ENCODE results near the gene NR1I3.
A peak's percentile ranks its signal among the peaks of the same experiment; 100 is the strongest.
"Not testable (repeated sequence)": the region's sequence is repeated elsewhere in the genome, so short reads cannot be mapped to it uniquely, and the experiment has no call there.

Gene NR1I3, protein sequence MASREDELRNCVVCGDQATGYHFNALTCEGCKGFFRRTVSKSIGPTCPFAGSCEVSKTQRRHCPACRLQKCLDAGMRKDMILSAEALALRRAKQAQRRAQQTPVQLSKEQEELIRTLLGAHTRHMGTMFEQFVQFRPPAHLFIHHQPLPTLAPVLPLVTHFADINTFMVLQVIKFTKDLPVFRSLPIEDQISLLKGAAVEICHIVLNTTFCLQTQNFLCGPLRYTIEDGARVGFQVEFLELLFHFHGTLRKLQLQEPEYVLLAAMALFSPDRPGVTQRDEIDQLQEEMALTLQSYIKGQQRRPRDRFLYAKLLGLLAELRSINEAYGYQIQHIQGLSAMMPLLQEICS

DNA sequence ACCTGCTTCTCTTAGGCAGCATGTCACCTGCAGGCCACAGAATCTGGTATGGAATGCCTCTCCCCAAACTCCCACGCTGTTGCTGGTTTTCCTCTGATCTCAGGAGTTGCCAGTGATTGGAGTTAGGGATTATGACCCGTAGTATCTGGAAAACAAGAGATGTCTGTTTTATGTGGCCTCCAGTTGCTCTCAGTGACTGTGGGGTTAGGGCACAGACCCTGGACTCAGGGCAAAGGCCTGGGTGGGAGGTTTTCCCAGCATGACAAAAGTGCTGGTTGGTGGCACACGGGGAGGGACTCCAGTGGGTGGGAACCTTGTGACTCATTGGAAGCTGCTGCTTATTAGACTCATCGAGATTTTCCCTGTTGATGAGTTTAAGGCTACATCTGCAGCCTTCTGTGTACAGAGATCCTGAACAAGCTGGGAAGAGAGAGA, at the start of gene NR1I3:
Gene NR1I3 (minus strand): TSS at position 165 of the 435 bp plus-strand sequence. CDS start 1,638 bp downstream, outside the sequence.
- no peak for DNase-seq (ENCODE audit: low spot score)

DNA sequence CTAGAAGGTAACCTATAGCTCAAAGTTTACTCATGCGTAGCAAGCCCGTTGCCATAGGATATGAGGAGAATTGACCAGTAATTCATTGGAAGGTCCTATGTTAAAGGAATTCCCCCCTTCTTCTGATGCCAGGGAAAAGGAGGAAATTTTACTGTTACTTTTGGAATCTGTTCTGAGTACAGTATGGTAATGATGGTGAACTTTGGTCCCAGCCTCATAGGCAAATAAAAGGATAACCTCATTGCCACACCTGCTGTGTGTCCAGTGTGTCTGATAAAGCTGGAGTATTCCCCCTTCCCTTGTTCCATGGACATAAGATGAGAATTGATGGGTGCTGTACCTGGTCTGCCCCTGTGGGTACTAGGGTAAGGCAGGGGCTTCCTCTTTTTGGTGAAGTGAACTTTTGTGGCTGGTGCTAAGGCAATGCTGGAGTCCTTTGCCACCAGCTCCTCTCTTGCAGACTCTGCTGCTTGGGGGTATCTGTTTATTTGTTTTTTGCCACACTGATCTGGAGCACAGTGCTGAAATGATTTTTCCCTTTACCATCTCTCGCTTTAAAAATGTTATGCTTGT, 49.6 kb upstream of the NR1I3 start:
- peak; percentile 31 for DNase-seq (ENCODE audit: low spot score)

- DNase-seq (ENCODE audit: low spot score) = no peak
These were observed 47.5 kb upstream of the NR1I3 start for GRCh38 chr1:161285521-161285920.

GRCh38 chr1:161285113-161285512, 47.1 kb upstream of the NR1I3 start:
- no peak for DNase-seq (ENCODE audit: low spot score)

DNA sequence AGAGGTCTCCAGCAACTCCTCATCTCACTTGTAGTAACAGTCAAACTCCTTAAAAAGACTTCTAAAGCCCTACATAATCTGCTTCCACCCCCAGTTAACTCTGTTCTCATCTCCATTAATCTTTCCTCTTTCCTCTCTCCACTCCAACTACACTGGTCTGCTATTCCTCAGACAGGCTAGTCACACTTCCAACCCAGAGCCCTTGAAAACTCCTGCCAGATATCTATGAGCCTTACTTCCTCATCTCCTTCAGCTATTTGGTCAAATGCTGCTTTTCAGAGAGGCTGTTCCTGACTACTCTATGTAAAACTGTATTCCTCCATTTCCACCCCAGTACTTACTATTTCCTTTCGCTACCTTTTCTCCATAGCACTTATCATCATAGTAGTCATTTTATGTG, 45.0 kb upstream of the NR1I3 start:
- no peak for DNase-seq (ENCODE audit: low spot score)

DNA sequence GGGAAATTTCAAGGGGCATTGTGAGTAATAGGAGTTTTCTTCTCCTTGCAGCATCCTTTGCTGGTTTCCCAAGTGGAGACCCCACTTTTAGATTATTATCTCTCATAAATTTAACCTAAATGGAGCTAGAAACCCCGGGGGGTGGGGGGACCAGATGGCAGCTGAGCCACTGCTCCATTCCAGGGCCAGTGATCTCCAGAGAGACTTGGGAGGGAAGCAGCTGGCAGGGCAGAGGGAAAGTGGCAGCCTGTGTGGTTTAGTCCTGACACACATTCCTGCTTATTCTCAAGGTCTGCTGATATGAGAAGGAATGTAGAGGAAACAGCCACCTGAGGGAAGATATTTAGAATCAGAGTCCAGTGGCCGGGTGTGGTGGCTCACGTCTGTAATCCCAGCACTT, 36.9 kb upstream of the NR1I3 start:
- DNase-seq (ENCODE audit: low spot score) = no peak

DNA sequence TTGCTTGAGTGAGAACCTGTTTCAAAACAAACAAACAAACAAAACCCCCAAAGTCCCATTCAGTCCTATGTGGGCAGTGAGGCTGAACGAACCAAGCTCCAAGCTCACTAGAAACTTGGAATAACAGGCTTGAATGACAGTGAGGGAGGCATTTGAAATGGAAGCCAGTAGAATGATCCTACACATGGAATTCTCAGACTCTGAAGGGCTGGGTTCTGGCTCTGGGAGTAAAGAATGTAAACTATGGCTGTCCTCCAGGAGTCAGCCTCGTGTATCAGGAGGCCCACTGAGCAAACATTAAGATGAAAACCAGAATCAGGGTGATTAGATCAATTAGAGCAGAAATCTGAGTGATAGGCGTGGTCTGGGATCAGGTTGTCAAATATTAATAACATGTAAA, 35.4 kb upstream of the NR1I3 start:
- DNase-seq (ENCODE audit: low spot score) = no peak

GRCh38 chr1:161267321-161267720, 29.3 kb upstream of the NR1I3 start:
- no peak for DNase-seq (ENCODE audit: low spot score)

GRCh38 chr1:161266836-161267235, 28.8 kb upstream of the NR1I3 start:
- DNase-seq (ENCODE audit: low spot score) = no peak

DNA sequence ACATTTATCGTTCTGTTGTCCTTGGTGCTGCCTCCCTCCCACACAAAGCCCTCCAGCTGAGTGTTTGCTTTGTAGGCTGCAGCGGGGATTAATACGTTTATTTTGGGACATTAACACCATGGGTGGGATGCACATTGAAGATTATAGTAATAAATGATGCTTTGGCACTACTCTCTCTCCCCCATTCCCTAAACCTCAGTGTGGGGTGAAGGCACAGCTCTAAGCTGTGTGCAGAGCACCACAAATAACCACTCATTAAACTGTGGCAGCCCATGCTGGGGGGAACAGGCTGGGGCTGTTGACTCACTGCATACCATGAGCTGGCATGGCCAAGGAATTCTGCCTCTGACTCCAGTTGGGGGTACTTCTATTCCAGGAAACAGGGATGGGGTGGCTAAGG, 28.2 kb upstream of the NR1I3 start:
- DNase-seq (ENCODE audit: low spot score) = no peak

DNA sequence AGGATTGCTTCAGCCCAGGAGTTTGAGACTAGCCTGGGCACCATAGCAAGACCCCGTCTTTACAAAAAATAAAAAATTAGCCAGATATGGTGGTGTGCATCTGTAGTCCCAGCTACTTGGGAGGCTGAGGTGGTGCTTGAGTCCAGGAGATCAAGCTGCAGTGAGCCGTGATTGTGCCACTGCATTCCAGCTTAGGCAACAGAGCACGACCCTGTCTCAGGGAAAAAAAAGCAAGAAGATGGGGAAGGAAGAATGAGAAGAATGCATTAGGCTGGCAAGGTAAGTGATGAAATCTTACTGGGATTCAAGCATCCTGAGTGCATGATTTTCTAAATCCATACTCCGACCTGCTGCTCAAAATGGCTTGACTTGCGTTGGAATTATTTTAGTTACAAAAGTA, 27.3 kb upstream of the NR1I3 start:
- no peak for DNase-seq (ENCODE audit: low spot score)

- DNase-seq (ENCODE audit: low spot score) = no peak
These were observed 23.5 kb upstream of the NR1I3 start for GRCh38 chr1:161261261-161262235.

GRCh38 chr1:161260376-161261260, 22.6 kb upstream of the NR1I3 start:
- DNase-seq (ENCODE audit: low spot score) = no peak

- DNase-seq (ENCODE audit: low spot score) = no peak
These were observed 21.8 kb upstream of the NR1I3 start for GRCh38 chr1:161259765-161260164.

- DNase-seq (ENCODE audit: low spot score) = no peak
These were observed 21.3 kb upstream of the NR1I3 start for GRCh38 chr1:161259345-161259702.

GRCh38 chr1:161258439-161259344, 20.7 kb upstream of the NR1I3 start, which contains the start of gene PCP4L1:
Gene PCP4L1, plus strand, starts transcription at chr1:161258745. Its CDS starts 230 bp downstream, at chr1:161258975.
- no peak for DNase-seq (ENCODE audit: low spot score)

DNA sequence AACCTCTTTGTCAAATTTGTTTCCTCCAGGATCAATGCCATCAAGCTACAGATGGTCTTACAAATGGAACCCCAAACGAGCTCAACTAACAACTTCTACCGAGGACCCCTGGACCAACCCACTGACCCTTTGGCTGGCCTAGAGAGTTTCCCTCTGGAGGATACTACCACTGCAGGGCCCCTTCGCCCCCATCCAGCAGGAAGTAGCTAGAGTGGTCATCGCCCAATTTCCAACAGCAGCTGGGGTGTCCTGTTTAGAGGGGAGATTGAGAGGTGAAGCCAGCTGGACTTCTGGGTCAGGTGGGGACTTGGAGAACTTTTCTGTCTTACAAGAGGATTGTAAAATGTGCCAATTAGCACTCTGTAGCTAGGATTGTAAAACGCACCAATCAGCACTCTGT, 19.1 kb upstream of the NR1I3 start:
- DNase-seq (ENCODE audit: low spot score) = not testable (repeated sequence)

DNA sequence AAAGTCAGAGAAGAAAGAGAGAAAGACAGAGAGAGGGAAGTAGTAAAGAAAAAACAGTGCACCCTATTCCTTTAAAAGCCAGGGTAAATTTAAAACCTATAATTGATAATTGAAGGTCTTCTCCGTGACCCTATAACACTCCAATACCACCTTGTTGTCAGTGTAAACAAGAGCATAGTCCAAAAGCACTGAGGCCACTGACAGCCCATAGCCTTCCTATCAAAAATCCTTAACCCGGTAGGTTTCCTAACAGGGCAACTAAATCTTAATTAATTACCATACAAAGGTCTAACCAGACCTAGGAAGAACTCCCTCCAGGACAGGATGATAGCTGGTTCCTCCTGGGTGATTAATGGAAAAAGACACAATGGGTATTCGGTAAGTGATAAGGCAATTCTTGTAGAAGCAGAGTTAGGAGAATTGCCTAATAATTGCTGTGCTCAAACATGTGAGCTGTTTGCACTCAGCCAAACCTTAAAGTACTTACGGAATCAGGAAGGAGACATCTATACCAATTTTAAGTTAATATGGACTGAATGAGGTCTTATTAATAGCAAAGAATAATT, 18.0 kb upstream of the NR1I3 start:
- not testable (repeated sequence) for DNase-seq (ENCODE audit: low spot score)

DNA sequence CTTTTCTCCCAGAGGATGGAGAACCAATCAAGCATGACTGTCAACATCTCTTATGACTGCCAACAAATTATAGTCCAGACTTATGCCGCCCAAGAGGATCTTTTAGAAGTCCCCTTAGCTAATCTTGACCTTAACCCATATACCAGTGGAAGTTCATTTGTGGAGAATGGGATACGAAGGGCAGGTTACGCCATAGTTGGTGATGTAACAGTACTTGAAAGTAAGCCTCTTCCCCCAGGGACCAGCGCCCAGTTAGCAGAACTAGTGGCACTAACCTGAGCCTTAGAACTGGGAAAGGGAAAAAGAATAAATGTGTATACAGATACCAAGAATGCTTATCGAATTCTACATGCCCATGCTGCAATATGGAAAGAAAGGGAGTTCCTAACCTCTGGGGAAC, 17.3 kb upstream of the NR1I3 start:
- DNase-seq (ENCODE audit: low spot score) = not testable (repeated sequence)

DNA sequence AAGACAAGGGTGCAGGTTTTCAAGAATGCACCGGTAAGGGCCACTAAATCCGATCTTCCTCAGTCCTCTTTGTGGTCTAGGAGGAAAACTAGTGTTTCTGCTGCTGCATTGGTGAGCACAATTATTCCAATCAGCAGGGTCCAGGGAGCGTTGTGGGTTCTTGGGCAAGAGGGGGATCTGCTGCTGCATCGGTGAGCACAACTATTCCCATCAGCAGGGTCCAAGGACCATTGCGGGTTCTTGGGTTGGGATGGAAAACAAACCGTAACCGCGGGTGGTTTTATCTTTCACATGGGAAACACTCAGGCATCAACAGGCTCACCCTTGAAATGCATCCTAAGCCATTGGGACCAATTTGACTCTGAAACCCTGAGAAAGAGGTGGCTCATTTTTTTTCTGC, 13.6 kb upstream of the NR1I3 start:
- DNase-seq (ENCODE audit: low spot score) = no peak

Data from HuH-7.5 (cell line).